ENCODE data around the gene MINDY4B.

The MINDY4B gene

DNA sequence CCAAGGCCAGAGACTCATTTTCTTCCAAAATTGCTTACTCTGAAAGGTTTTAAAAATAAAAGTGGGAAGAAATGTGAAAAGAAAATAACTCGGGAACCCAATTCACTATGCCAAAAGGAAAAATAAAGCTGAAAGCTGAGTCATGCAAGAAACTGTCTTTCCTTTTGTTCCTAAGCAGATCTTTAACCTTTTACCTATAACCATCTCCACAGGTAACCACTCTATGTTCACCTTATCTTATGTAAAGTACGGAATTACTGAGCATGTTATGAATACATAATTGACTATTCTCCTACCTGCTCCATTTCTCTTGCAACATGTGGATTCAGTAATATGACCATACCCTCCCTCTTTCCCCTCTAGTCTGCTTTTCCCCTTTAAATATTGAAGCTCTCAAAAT is 62.0 kb downstream of the MINDY4B start:
- no peak for DNase-seq (ENCODE audit: low spot score)

DNA sequence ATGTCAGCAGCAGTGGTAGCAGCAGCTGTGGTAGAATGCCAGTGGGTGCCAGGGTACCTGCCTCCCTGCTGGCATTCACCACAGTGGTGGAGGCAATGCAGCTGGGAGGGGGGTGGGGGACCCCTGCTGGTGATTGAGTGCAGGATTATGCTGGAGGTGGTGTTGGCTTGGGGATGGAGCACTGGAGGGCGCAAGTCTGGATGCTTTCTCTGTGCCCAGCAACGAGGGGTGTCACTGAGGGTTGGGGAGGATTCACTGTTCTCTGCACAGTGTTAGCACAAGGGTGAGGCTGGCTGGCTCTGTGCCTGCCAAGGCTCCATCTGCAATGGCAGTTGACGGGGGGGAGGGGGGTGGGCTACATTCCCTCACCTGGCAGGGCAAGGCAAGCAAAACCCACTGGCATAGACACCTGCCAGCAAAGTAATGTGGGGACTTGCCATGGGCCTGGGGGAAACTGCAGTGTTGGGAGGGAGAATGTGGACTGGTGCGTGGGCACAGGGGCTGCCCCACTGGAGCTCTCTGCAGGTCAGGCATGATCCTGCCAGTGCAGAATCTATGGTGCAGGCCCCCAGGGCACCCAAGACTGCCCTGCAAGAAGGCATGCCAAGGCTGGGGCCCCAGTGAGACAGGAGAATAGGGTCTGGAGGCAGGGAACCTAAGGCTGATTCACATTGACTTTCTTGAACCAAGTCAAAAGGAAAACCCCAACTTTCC is 64.3 kb downstream of the MINDY4B start:
- DNase-seq (ENCODE audit: low spot score) = no peak

DNA sequence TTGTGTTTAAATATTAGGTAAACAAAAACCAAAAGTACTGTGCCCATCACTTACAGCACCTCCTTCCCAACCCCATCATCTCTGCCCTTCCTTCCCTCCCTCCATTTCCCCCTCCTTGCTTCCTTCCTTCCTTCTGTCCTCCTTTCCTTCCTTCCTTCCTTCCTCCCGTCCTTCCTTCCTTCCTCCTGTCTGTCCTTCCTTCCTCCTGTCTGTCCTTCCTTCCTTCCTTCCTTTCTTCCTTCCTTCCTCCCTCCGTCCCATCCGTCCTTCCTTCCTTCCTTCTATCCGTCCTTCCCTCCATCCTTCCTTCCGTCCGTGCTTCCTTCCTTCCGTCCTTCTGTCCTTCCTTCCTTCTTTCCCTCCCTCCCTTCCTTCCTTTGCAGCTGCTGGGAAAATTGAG is 74.5 kb downstream of the MINDY4B start:
- DNase-seq (ENCODE audit: low spot score) = no peak

DNA sequence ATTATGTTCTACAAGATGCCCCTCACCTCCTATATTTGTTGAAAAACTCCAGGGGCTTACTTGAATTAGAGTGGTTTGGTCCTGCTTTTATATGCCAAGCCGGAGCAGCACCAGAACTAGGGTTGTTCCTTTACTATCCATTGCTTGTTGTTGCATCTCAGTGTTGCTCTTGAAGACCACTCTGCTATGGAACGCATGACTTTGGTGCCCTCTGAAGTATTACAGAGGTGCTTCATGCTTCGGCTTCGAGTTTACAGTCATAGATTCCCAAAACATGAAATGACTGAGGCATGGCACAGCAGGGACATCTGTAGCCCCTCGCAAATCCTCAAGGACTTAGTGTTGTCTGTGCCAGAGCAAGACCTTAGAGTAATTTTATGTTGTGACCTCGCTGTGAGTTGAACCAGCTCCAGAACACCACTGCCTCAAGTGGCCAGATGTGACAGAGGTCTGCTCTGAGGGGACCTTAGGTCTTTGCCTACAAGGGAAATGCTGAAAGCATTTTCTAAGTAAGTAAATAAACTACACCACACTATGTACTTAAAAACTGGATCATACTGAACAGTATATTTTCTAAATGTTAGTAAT is 75.1 kb downstream of the MINDY4B start:
- DNase-seq (ENCODE audit: low spot score) = peak; percentile 55

DNA sequence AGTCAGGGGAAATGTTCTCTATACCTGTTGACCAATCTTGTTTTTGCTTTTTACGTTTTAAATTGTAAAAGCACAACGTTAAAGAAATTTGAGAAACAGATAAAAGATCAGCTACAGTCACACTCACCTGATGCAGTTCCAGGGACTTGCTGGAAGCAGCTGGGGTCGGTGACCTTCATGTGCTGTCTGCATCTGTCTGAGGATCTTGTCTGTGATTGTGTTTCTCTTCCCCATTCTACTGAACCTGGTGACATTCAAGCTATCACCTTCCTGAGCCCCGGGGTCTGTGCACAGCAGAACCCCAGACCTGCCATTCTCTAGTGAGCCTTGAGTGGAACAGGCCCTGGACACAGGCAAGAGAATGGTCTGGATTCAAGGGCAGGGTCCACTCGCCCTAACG is 75.8 kb downstream of the MINDY4B start:
- no peak for DNase-seq (ENCODE audit: low spot score)

DNA sequence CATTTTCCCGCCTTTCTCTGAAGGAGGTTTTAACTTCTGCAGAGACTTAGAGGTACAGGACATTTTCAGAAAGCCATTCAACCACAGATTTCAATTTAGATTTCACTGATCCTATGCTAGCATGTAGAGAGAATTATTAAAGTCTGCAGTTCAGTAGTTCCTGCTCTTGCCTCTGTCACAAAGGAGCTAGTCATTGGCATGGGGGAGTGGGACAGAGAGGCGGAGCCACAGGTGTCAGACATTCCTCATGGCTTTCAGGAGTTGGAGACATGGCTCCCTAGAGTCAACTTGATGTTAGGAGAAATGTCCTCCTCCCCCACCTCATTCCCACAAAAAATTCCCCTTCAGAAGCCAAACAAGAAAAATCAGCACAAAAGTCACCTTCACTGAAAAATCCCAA is 76.2 kb downstream of the MINDY4B start:
- DNase-seq (ENCODE audit: low spot score) = no peak

DNA sequence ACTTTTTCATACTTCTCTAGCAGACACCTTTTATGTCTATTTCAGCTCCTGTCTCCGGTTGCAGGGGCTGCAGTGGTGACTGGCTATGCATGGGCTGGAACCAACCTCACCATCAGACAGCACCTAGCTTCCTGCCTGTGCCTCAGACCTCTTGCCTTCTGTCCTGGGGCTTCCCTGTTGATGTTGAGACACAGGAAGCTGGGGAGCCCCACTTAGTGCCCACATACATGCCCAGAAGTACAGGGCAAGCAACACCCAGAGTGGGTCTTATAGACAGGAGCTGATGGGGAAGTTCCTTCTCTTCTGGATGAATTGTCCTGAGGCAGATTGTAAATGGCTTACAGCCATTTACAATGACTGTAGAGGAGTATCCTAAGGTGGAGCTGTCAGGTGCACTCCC is 77.0 kb downstream of the MINDY4B start:
- DNase-seq (ENCODE audit: low spot score) = no peak

DNA sequence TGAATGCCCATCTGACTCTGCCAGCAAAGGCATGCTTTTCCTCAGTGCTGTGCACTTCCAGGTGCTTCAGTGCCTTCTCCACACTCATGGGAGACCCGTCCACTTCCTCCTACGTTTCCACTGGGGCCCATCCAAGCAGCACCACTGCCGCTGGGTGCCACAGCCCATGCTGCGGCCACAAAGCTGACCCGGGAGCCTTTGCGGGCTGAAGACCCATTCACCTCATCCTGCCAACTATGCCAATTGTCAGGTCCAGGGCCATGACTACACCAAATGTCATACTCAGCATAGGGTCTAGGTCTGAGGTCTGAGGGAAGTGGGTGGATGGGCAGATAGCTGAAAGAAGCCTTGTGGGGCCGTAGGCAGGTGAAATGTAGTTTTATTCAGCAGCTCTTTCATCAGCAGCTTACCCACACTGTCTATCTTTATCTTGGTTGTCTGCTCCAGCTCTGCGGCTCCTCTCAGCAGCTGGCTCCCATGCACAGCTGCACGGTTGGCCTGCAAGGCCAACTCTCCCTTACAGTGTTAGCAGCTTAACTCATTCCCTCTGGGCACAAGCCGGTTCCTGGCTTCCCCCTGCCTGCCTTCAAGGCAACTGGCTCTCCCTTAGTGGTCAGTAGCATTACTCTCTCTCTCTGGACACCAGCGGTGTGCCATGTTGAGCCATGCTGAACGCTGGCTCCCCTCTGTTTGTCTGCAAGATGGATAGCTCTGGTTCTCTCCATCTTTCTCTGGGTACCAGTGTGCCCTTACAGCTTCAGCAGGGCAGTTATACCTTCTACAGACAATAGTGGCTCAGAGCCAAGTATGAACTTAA is 78.6 kb downstream of the MINDY4B start:
- DNase-seq (ENCODE audit: low spot score) = no peak

DNA sequence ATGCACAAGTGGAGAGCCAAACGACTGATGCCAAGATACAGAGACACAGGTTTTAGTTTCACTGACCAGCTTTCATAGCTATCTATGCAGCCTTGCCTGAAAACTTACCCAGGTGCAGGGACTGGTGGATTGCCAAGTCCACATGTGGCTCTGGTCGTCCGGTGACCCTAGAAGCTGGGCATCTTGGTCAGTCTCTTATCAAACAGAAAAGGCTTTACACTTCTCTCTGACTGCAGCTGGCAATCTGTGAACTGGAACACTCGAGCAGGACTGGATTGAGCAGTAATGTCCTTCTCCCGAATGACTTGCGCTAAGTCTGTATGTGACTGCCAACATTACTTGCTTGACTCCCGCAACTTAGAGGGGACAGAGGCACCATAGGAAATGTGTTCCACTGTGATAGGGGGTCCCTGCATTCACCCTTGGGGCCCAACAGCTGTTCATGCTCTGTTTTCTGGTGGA is 79.3 kb downstream of the MINDY4B start:
- no peak for DNase-seq (ENCODE audit: low spot score)

DNA sequence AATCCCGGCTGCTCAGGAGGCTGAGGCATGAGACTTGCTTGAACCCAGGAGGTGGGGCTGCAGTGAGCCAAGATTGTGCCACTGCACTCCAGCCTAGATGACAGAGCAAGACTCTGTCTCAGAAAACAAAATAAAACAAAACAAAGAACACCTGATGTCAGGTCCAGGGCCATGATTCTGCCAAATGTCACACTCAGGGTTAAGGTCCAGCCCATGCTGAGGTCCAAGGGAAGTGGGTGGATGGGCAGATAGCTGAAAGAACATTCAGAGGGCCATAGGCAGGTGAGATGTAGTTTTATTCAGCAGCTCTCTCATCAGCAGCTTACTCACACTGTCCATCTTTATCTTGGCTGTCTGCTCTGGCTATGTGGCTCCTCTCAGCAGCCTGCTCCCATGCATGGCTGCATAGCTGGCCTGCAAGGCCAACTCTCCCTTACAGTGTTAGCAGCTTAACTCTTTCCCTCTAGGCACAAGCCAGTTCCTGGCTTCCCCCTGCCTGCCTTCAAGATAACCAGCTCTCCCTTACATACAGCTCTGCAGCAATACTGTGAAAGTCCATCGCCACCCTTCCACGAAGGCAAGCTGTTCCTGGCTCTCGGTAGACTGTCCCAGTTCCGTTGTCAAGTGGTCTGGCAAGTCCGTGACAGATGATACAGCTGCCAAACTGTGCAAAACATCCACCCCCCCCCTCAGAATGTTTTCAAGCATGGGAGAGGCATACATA is 79.9 kb downstream of the MINDY4B start:
- DNase-seq (ENCODE audit: low spot score) = no peak

DNA sequence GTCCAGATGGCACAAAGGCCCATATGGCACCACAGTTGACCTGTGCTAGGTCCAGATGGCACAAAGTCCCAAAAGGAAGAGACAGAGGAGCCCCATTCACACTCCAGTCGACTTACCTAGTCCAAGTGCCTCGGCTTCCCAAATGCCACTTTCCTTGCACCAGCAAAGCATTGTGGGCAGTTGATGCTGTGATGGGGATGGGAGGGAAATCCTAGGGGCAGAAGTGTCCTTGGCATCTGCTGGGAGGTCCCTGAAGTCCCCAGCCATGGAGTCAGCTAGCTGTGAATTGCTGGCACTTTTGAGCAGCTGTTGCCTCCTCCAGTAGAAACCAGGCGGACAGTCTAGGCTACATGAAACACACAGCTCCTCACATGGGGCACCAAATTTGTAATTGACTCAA is 82.0 kb downstream of the MINDY4B start:
- no peak for DNase-seq (ENCODE audit: low spot score)

DNA sequence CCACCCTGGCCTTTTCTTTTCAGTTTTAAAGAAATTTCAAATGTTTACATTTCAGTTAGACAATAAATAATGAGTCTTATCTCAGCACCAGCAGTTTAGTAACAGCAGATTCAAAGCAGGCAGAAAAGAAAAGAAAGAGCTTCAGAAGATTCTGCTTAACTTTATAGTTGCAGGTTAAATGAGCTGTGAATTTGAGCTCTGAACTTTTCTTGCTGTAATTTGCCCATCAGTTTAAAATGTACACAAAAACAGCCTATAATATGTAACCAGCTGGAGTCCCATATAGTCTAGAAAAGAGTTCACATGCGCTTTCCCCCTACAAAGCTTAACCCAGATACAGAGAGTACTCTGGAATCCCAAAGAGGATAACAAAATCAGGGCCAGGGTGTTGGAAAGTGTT is 82.6 kb downstream of the MINDY4B start:
- no peak for DNase-seq (ENCODE audit: low spot score)

Measured in RKO (cell line).